Loucy (cell line): ENCODE data around the gene GNA14.

ENCODE experiments used
- H2AFZ ChIP-seq: fragments of 200-600 bp; sonication (generic); 2 replicates; pipeline ENCODE4 v1.6.0; 2016; ENCODE audit warnings: antibody characterized with exemption, mild to moderate bottlenecking, low read length, moderate library complexity
- H3F3A ChIP-seq: fragments of 200-600 bp; 2 replicates; pipeline ENCODE4 v1.6.0; 2016; ENCODE audit warnings: antibody characterized with exemption, low read depth, mild to moderate bottlenecking
- H3K27me3 ChIP-seq: fragments of 200-600 bp; sonication (generic); 2 replicates; pipeline ENCODE4 v1.6.1; 2014; ENCODE audit warnings: low read length, mild to moderate bottlenecking; ENCODE audit not compliant: insufficient read depth, poor library complexity, severe bottlenecking
- H3K36me3 ChIP-seq: fragments of 200-600 bp; sonication (generic); 2 replicates; pipeline ENCODE4 v1.6.1; 2016; ENCODE audit warnings: low read length; ENCODE audit not compliant: insufficient read depth
- H3K4me1 ChIP-seq: fragments of 200-600 bp; sonication (generic); 2 replicates; pipeline ENCODE4 v1.5.1; 2014; ENCODE audit warnings: low read length, mild to moderate bottlenecking; ENCODE audit not compliant: insufficient read depth, poor library complexity, severe bottlenecking
- H3K4me2 ChIP-seq: fragments of 200-600 bp; sonication (generic); 2 replicates; pipeline ENCODE4 v1.6.0; 2014; ENCODE audit warnings: antibody characterized with exemption, low read length, low read depth, mild to moderate bottlenecking; ENCODE audit not compliant: poor library complexity, severe bottlenecking
- H3K4me3 ChIP-seq: fragments of 200-600 bp; sonication (generic); 2 replicates; pipeline ENCODE4 v1.5.1; 2014; ENCODE audit warnings: low read length, mild to moderate bottlenecking, mixed read lengths; ENCODE audit not compliant: poor library complexity, severe bottlenecking
- H3K79me2 ChIP-seq: fragments of 200-600 bp; sonication (generic); 2 replicates; pipeline ENCODE4 v1.6.1; 2014; ENCODE audit warnings: low read length; ENCODE audit not compliant: insufficient read depth
- H3K9ac ChIP-seq: fragments of 200-600 bp; sonication (generic); 2 replicates; pipeline ENCODE4 v1.6.0; 2014; ENCODE audit warnings: mild to moderate bottlenecking, low read depth, low read length, moderate library complexity; ENCODE audit not compliant: poor library complexity, severe bottlenecking
- H3K9me2 ChIP-seq: fragments of 200-600 bp; sonication (generic); replicated peaks from 2 replicates; pipeline ENCODE4 v1.6.1; 2016; ENCODE audit warnings: low read depth, low read length, mixed read lengths
- H3K9me3 ChIP-seq: fragments of 200-600 bp; sonication (generic); 2 replicates; pipeline ENCODE4 v1.6.1; 2014; ENCODE audit warnings: mild to moderate bottlenecking, antibody characterized with exemption, low read length, low read depth; ENCODE audit not compliant: insufficient read depth
- H4K20me1 ChIP-seq: fragments of 200-600 bp; sonication (generic); 2 replicates; pipeline ENCODE4 v1.6.0; 2014; ENCODE audit warnings: antibody characterized with exemption, low read length, mild to moderate bottlenecking; ENCODE audit not compliant: insufficient read depth, poor library complexity, severe bottlenecking
- EZH2phosphoT487 ChIP-seq: fragments of 200-600 bp; IDR thresholded peaks from 2 replicates; pipeline ENCODE4 v1.6.1; 2018; ENCODE audit warnings: antibody characterized with exemption, mild to moderate bottlenecking, moderate library complexity, borderline replicate concordance
- TF ChIP-seq, protein P1 (sequence below): fragments of 200-600 bp; sonication (generic); conservative IDR thresholded peaks from 2 replicates; pipeline ENCODE4 v1.5.1; 2014; ENCODE audit warnings: mild to moderate bottlenecking, antibody characterized with exemption, low read length

The GNA14 gene

DNA sequence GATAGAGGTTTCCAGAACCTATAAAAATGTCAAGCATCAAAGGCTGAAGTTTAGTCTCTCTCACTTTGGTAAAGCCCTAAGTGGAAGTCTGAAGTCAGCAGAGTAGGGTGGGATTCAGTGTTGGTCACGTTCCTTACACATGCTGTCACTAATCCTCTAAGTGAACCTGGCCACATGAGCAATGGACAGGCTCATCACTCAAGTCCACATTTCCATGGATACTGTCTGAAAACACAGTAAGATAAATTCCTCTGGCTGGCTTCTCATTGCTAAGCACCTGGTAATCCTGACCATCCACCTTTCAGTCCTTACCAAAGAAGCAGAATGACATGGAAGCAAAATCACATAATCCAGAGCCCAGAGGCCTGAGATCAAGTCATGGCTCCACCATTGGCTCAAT lies 43.8 kb downstream of the GNA14 start:
- Histone ChIP-seq H3K9me3 (no peaks in the 10 kb centered on the region), H3F3A (no peaks in the 10 kb centered on the region), H3K9me2 (no peaks in the 10 kb centered on the region), H4K20me1 (no peaks in the 10 kb centered on the region), H3K79me2 (no peaks in the 10 kb centered on the region), H3K4me3 (no peak overlapping the region), H2AFZ (no peak overlapping the region), H3K4me1 (peaks cover 4% of the 10 kb centered on the region), H3K9ac (no peak overlapping the region), H3K36me3 (no peaks in the 10 kb centered on the region), H3K4me2 (no peak overlapping the region), H3K27me3 (no peaks in the 10 kb centered on the region)
- TF ChIP-seq, protein P1, sequence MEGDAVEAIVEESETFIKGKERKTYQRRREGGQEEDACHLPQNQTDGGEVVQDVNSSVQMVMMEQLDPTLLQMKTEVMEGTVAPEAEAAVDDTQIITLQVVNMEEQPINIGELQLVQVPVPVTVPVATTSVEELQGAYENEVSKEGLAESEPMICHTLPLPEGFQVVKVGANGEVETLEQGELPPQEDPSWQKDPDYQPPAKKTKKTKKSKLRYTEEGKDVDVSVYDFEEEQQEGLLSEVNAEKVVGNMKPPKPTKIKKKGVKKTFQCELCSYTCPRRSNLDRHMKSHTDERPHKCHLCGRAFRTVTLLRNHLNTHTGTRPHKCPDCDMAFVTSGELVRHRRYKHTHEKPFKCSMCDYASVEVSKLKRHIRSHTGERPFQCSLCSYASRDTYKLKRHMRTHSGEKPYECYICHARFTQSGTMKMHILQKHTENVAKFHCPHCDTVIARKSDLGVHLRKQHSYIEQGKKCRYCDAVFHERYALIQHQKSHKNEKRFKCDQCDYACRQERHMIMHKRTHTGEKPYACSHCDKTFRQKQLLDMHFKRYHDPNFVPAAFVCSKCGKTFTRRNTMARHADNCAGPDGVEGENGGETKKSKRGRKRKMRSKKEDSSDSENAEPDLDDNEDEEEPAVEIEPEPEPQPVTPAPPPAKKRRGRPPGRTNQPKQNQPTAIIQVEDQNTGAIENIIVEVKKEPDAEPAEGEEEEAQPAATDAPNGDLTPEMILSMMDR, result no peak
- no peak for TF ChIP-seq EZH2phosphoT487

DNA sequence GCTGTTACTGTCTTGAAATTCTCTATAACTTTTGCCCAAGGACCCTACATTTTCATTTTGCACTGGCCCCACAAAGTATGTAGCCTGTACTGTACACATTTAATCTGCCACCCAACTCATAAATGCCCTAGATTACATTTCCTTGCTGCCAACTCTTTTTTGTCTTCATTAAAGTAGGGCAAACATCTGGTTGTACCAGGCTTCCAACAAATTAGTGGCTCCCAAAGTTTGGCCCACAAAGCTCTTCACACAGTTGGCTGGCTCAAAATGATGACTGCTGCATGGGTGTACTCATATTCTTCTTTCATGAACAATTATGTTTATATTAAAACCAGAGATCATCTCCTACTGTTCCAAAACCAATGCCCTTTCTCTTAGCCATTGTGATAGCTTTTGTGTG lies 45.3 kb downstream of the GNA14 start:
- no peak overlapping the region for H3K4me2 ChIP-seq
- TF ChIP-seq EZH2phosphoT487, result no peak
- TF ChIP-seq, protein P1, result no peak
- no peak overlapping the region for H3K9ac ChIP-seq
- H3K4me3 ChIP-seq, result no peak overlapping the region
- H3K79me2 ChIP-seq, result no peaks in the 10 kb centered on the region
- H4K20me1 ChIP-seq, result no peaks in the 10 kb centered on the region
- H3K36me3 ChIP-seq, result no peaks in the 10 kb centered on the region
- H3K4me1 ChIP-seq, result peaks cover 4% of the 10 kb centered on the region
- H3K9me3 ChIP-seq, result no peaks in the 10 kb centered on the region
- no peak overlapping the region for H2AFZ ChIP-seq
- no peaks in the 10 kb centered on the region for H3K9me2 ChIP-seq
- no peaks in the 10 kb centered on the region for H3K27me3 ChIP-seq
- H3F3A ChIP-seq, result no peaks in the 10 kb centered on the region

DNA sequence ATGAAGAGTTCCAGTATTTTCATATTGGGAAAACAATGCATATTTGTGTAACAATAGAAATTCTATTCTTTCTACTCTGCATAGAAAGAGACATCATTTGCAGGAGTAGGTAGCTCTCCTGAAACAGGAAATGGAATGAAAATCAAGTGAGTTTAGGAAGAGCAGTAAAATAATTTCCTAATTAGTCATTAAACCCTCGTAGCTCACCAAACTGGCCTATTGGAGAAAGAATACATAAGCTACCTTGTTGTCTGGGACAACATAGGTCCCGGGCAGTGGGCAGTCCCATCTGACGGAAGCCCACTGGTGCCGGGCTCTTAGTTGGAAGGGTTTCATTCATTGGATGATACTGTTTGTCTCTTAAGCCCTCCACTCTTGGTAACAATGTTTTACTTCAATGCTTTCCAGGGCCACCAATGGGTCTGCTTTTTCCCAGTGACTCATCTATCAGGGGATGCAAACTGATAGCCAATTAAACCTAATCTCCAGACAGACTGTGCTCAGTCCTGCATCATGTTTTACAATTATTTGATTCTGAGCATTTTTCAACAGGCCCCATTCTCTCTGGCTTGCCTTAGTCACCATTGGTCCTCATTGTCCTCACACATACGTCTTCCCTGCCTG lies 46.5 kb downstream of the GNA14 start:
- no peak for TF ChIP-seq EZH2phosphoT487
- TF ChIP-seq, protein P1, result no peak
- Histone ChIP-seq H3K4me1 (peaks cover 4% of the 10 kb centered on the region), H3F3A (no peaks in the 10 kb centered on the region), H3K4me2 (no peak overlapping the region), H3K9ac (no peak overlapping the region), H3K4me3 (no peak overlapping the region), H4K20me1 (no peaks in the 10 kb centered on the region), H2AFZ (no peak overlapping the region), H3K27me3 (no peaks in the 10 kb centered on the region), H3K36me3 (no peaks in the 10 kb centered on the region), H3K79me2 (no peaks in the 10 kb centered on the region), H3K9me2 (no peaks in the 10 kb centered on the region), H3K9me3 (no peaks in the 10 kb centered on the region)
